T47D (cell line): ENCODE measurements around the gene SRBD1.

ENCODE experiments used
- DNase-seq, 2 experiments: peaks; one replicate each; pipeline versions ENCODE4 v3.0.0 to v3.0.0-alpha.2; 2011 to 2012; ENCODE audit warnings: low read depth in 1 of 2, low spot score in 1 of 2
- JUND ChIP-seq: IDR thresholded peaks from 2 replicates; pipeline ENCODE4 v1.6.1; 2012; ENCODE audit warnings: low read depth
- in situ Hi-C: cut with HindIII; loops from 2 replicates; pipeline ENCODE4 v1.10.0; 2016; ENCODE audit warnings: low sequenced_read_pairs, low pct_unique_long_range_greater_than_20kb

The SRBD1 gene

GRCh38 chr2:45459860-45460259, 151.2 kb downstream of the SRBD1 start:
- in situ Hi-C loops = no loop called here
- DNase-seq = no peak

DNA sequence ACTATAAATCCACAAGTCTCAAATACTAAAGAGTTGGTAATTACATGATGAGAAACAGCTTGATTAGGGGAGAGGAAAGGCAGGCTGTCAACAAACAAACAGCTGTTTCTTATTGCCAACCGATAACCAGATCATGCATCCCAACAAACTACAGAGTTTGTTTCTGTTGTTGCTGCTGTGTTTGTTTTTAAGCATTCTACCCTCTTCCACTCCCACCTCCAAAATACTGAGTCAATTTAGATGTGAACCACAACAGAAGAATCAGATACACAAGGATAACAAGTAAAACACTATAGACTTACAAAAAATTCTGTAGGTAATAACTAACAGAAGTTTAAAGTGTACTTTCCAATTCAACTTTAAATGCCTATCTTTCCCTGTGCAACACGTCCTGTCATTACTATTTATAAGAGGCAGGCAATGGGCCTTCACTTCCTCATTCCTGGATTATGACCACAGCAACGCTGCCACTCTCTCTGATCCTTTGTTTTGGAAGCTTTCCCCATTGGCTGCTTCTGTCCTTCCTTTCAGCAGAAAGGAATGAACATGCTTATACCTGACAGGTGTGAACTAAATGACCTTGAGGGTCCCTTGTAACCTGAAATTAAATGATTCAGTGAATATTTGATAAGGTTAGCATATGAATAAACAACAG, 152.0 kb downstream of the SRBD1 start:
- TF ChIP-seq JUND = no peak
- in situ Hi-C loops = no loop called here
- DNase-seq = peak; percentile 27 to 79

More at GRCh38 chr2:45459860-45460259, 151.2 kb downstream of the SRBD1 start:
- TF ChIP-seq JUND = no peak

DNA sequence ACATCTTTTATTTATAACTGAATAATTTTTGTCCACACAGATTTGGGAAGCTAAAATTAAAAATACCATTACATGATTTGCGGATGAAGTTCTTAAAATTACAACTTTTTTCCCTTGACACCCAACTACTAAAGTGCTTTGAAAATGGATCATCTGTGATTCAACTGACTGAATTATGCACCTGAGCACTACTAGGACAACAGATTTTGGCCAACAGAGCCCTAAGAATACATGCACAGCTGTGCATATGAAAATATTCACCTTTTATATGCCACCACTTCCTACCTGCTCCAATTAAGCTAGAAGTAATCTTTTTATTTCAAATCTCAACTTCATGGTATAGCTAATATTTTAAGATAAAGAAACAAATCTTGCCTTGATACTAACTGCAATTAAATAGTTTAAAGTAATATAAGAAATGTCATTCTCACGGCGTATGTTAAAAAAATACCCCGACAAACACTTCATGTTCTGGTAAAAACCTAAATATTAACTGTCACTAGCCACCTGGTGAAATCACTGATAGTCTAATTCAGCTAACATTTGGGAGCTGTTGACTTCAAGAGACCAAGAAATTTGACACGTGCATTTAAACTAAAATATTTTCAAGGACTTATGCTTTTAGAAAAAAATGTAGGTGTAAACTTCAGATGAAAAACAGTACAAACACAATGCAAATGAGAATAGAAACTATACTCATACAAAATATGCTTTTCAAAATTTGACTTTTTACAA, 153.7 kb downstream of the SRBD1 start:
- DNase-seq = no peak
- in situ Hi-C loops = no loop called here

DNA sequence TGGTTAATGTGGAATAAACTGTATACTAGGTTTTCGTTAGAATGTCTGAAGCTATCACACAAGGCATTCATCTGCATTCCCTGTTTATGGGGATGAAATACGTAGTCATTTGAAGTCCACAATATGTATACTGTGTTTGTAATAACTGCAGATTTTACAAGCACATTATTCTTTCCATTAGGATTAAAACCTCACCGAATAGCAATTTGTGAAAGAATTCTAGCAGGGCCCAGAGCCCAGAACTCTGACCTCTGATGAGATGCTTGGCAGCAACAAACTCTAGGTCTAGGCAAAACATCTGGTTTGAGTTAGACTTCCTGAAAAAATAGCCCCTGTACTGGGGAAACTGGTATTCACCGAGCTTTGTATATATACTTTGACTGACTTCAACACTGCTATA, 158.2 kb downstream of the SRBD1 start:
- in situ Hi-C loops = no loop called here
- TF ChIP-seq JUND = no peak
- no peak for DNase-seq

More for the DNA sequence above, 153.7 kb downstream of the SRBD1 start:
- no peak for TF ChIP-seq JUND

DNA sequence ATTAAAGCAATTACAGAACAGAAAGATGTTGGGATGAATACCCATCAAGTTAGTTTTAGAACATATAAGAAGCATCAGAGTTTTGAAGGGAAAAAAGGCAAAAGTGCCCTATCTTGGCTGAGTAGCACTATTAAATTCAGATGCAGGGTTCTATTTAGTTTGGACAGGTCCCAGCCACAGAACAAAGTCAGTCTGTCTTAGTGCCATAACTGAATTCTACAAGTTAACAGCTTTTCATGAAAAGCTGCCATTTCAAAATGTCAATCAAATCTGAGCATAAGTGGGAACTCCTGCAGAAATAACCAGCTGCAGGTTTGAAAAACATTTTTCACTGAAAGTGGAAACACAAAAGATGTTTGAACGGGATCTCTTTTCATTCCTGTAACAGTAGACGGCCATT, 160.4 kb downstream of the SRBD1 start:
- TF ChIP-seq JUND = no peak
- in situ Hi-C loops = no loop called here
- no peak for DNase-seq

- in situ Hi-C loops = no loop called here
- no peak for TF ChIP-seq JUND
- DNase-seq = no peak
Observed at GRCh38 chr2:45448217-45448616, 162.8 kb downstream of the SRBD1 start.

GRCh38 chr2:45446016-45446415, 165.1 kb downstream of the SRBD1 start:
- no peak for DNase-seq
- no peak for TF ChIP-seq JUND
- in situ Hi-C loops = no loop called here

DNA sequence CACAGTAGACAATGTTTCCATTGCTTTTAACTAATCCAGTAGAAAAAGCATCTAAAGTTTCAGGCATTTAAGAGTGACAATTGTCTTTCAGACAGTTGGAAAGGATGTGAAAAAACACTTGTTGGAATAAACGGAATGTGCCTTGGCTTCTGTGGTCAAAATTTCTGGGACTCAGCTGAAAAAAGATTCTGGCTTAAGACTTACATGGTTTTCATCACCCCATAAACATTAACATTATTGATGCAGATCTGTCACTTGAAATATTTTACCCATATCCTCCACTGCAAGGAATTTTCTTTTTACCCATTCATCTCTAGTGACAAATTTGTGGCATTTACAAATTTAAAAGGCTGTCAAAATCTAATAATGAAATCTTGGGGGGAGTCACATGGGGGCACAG, 166.0 kb downstream of the SRBD1 start:
- in situ Hi-C loops = no loop called here

GRCh38 chr2:45443012-45443411, 168.1 kb downstream of the SRBD1 start:
- no peak for TF ChIP-seq JUND
- in situ Hi-C loops = no loop called here
- DNase-seq = no peak

More for the DNA sequence above, 166.0 kb downstream of the SRBD1 start:
- TF ChIP-seq JUND = no peak
- no peak for DNase-seq

DNA sequence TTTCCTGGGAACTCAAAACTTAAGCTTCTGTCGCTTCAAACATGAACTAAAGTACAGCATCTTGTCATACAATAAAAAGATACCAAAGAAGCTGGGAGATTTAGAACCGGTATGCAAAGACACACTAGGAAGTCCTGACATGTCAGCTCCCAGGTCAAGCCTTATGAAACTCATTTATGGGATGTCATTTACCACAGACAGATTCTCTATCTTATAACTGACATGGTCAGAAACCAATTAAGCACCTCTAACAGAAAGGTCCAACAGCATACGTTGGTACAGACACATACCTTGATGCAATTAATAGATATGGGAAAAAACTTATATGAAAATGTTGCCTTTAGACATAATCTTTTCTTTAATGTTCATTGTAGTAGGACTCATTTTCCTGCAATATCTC, 169.0 kb downstream of the SRBD1 start:
- in situ Hi-C loops = no loop called here

GRCh38 chr2:45441571-45441970, 169.5 kb downstream of the SRBD1 start:
- in situ Hi-C loops = no loop called here
- TF ChIP-seq JUND = no peak
- no peak for DNase-seq

More for the DNA sequence above, 169.0 kb downstream of the SRBD1 start:
- DNase-seq = no peak
- TF ChIP-seq JUND = no peak

DNA sequence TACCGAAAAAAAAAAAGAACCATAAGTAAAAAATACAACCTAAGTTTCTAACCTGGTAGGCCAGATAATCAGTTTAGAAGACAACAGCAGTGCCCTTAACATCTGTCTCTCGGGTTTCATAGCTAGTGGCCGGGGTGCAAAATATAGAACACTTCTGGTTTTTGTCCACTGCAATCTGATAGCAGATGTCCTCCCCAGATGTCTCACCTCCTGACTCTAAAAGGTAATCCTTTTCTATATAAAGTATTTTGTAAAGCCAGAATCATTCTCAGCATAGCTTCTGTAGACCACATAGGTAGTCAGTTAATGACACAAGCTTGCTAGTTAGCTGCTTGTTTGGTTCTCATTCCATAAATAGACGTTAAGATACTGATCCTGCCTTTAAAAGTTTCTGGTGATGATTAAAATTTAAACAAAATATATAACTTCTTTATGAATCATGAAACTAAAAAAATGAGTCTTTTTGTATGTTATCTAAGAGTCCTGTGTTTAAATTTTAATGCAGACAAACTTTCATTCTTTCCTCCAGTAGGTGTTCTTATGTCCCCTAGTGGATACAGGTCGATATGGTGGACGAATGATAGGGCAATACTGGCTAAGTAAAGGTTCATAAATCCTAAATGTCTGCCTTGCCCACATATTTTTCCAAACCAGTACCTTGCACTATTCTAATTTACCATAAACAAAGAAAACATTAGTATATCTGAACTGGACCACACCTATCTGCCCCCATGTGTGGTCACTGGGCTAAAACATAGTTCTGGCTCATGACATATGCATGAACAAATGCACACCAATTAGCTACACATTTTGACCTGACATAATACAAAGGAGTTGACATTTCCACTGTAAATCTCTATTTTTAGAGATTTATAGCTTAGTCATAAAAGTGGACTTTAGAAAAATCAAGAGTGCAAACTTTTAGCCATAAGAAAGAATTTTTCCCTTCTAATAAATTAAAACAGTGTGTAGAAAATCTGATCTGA, 171.0 kb downstream of the SRBD1 start:
- TF ChIP-seq JUND = no peak
- peak; percentile 4 to 32 for DNase-seq
- in situ Hi-C loops = no loop called here
